HG03159 (cell line): ENCODE measurements around the gene FRAS1.
"Not testable (repeated sequence)": the region's sequence is repeated elsewhere in the genome, so short reads cannot be mapped to it uniquely, and the experiment has no call there.

ENCODE experiments used
- ATAC-seq: cut with Tn5 transposase; IDR thresholded peaks from one replicate; pipeline ENCODE4 v1.9.1; 2021; ENCODE audit warnings: mild to moderate bottlenecking, moderate library complexity; ENCODE audit not compliant: unreplicated experiment

Gene FRAS1

GRCh38 chr4:78156520-78156919 lies 99.4 kb downstream of the FRAS1 start:
- no peak for ATAC-seq

- no peak for ATAC-seq
Observed at GRCh38 chr4:78162342-78162741, 105.2 kb downstream of the FRAS1 start.

- no peak for ATAC-seq
Observed at GRCh38 chr4:78162821-78163220, 105.7 kb downstream of the FRAS1 start.

- no peak for ATAC-seq
Observed at GRCh38 chr4:78165758-78166157, 108.6 kb downstream of the FRAS1 start.

- no peak for ATAC-seq
Observed at GRCh38 chr4:78166622-78167021, 109.5 kb downstream of the FRAS1 start.

GRCh38 chr4:78167510-78167909 lies 110.4 kb downstream of the FRAS1 start:
- ATAC-seq, result no peak

GRCh38 chr4:78168029-78168428 lies 110.9 kb downstream of the FRAS1 start:
- ATAC-seq, result no peak

GRCh38 chr4:78169728-78170127 lies 112.6 kb downstream of the FRAS1 start:
- no peak for ATAC-seq

GRCh38 chr4:78171482-78171881 lies 114.4 kb downstream of the FRAS1 start:
- ATAC-seq, result no peak

GRCh38 chr4:78174891-78175290 lies 117.8 kb downstream of the FRAS1 start:
- ATAC-seq, result no peak

- no peak for ATAC-seq
Observed at GRCh38 chr4:78179196-78179595, 122.1 kb downstream of the FRAS1 start.

- ATAC-seq, result not testable (repeated sequence)
Observed at GRCh38 chr4:78181681-78182234, 124.6 kb downstream of the FRAS1 start.

- no peak for ATAC-seq
Observed at GRCh38 chr4:78184584-78184983, 127.5 kb downstream of the FRAS1 start.

- ATAC-seq, result no peak
Observed at GRCh38 chr4:78185117-78185516, 128.0 kb downstream of the FRAS1 start.

- ATAC-seq, result no peak
Observed at GRCh38 chr4:78186597-78187543, 129.7 kb downstream of the FRAS1 start.

- no peak for ATAC-seq
Observed at GRCh38 chr4:78190068-78190467, 132.9 kb downstream of the FRAS1 start.

- no peak for ATAC-seq
Observed at GRCh38 chr4:78190595-78190994, 133.5 kb downstream of the FRAS1 start.

GRCh38 chr4:78197947-78198346 lies 140.8 kb downstream of the FRAS1 start:
- no peak for ATAC-seq

- ATAC-seq, result no peak
Observed at GRCh38 chr4:78199984-78200383, 142.9 kb downstream of the FRAS1 start.

GRCh38 chr4:78200949-78201348 lies 143.8 kb downstream of the FRAS1 start:
- ATAC-seq, result no peak

- ATAC-seq, result no peak
Observed at GRCh38 chr4:78204176-78204575, 147.1 kb downstream of the FRAS1 start.

- ATAC-seq, result no peak
Observed at GRCh38 chr4:78205591-78205990, 148.5 kb downstream of the FRAS1 start.
